ENCODE results near the gene SYTL1. TPM values are rescaled to one million over a fixed set of nuclear protein-coding genes. Genes with fewer than 3 reads are reported as not detected.

The SYTL1 gene
- total RNA-seq, 1 experiment from 2014 or later: 75.9 TPM

DNA sequence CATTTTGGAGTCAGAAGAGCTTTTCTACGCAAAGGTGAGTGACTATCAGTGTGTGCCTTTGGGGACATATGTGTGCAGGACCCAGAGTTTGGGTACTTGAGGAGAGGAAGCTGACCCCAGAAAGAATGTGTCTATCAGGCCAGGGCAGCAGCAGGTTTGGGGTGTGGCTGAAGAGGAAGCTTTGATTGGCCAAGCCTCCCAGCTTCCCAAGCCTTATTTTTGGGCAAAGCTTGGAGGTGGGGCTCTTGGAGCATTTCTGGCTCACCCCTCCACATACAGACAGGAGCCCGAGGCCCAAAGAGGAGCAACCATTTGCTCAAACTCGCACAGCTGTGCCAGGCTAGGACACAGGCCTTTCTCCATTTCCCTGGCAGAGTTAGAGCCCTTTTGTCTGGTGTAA is 55.3 kb downstream of the SYTL1 start:
- Histone ChIP-seq H4K20me1 (ENCODE audit: insufficient read depth) (no peaks in the 10 kb centered on the region), H3K27ac (ENCODE audit: low read depth, low read length) (no peak overlapping the region), H3K36me3 (ENCODE audit: control insufficient read depth in 1 of 2, insufficient read depth in 2 of 2, low read length in 2 of 2) (peaks cover 0 to 12% of the 10 kb centered on the region in 2 experiments; a peak in 1 of 4 replicates), H3K9me2 (ENCODE audit: insufficient read depth) (no peaks in the 10 kb centered on the region), H2AFZ (ENCODE audit: low read depth, low read length, poor library complexity, severe bottlenecking) (no peak overlapping the region), H3K27me3 (ENCODE audit: insufficient read depth, low read length) (no peaks in the 10 kb centered on the region), H3K79me2 (ENCODE audit: insufficient read depth, low read length) (peaks cover 25% of the 10 kb centered on the region), H3K4me3 (replicated peaks in 1 of 2; ENCODE audit: low read depth in 1 of 2, low read length in 2 of 2) (no peak overlapping the region), H3K9me3 (ENCODE audit: control insufficient read depth in 1 of 2, insufficient read depth in 1 of 2, low read depth in 1 of 2, low read length in 2 of 2) (no peaks in the 10 kb centered on the region), H3K4me1 (ENCODE audit: control insufficient read depth in 1 of 2, insufficient read depth in 2 of 2, low read length in 2 of 2) (peaks cover 6 to 26% of the 10 kb centered on the region in 2 experiments), H3K4me2 (ENCODE audit: low read length) (no peak overlapping the region), H3K9ac (ENCODE audit: low read length) (no peak overlapping the region)
- no peak for TF ChIP-seq EZH2phosphoT487 (IDR thresholded peaks at IDR 0.05; ENCODE audit: borderline replicate concordance)
- TF ChIP-seq, protein P1, sequence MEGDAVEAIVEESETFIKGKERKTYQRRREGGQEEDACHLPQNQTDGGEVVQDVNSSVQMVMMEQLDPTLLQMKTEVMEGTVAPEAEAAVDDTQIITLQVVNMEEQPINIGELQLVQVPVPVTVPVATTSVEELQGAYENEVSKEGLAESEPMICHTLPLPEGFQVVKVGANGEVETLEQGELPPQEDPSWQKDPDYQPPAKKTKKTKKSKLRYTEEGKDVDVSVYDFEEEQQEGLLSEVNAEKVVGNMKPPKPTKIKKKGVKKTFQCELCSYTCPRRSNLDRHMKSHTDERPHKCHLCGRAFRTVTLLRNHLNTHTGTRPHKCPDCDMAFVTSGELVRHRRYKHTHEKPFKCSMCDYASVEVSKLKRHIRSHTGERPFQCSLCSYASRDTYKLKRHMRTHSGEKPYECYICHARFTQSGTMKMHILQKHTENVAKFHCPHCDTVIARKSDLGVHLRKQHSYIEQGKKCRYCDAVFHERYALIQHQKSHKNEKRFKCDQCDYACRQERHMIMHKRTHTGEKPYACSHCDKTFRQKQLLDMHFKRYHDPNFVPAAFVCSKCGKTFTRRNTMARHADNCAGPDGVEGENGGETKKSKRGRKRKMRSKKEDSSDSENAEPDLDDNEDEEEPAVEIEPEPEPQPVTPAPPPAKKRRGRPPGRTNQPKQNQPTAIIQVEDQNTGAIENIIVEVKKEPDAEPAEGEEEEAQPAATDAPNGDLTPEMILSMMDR (IDR thresholded peaks at IDR 0.05 in 2 of 3, conservative IDR thresholded peaks at IDR 0.05 in 1 of 3; ENCODE audit: borderline replicate concordance in 1 of 3, insufficient read depth in 1 of 3, low read depth in 2 of 3, low read length in 2 of 3): no peak
- TF ChIP-seq ZBTB33 (IDR thresholded peaks at IDR 0.05; ENCODE audit: extremely low read depth, insufficient replicate concordance, low read length): no peak
- TF ChIP-seq REST (IDR thresholded peaks at IDR 0.05; ENCODE audit: low read depth): no peak
- TF ChIP-seq SP1 (IDR thresholded peaks at IDR 0.05; ENCODE audit: low read depth): no peak
- TF ChIP-seq ZNF274 (IDR thresholded peaks at IDR 0.05; ENCODE audit: low read depth, low read length): no peak
- TF ChIP-seq ELF1 (IDR thresholded peaks at IDR 0.05; ENCODE audit: borderline replicate concordance, low read depth): no peak
- TF ChIP-seq, protein P2, sequence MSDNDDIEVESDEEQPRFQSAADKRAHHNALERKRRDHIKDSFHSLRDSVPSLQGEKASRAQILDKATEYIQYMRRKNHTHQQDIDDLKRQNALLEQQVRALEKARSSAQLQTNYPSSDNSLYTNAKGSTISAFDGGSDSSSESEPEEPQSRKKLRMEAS (IDR thresholded peaks at IDR 0.05): no peak
- TF ChIP-seq TCF7L2 (IDR thresholded peaks at IDR 0.05; ENCODE audit: borderline replicate concordance, extremely low read depth, insufficient read depth, insufficient read length): no peak
- TF ChIP-seq CEBPB (IDR thresholded peaks at IDR 0.05; ENCODE audit: low read depth): no peak
- no peak for TF ChIP-seq EGR1 (IDR thresholded peaks at IDR 0.05; ENCODE audit: low read depth)
- TF ChIP-seq SIN3A (IDR thresholded peaks at IDR 0.05; ENCODE audit: low read depth): no peak
- no peak for TF ChIP-seq POLR2AphosphoS5 (IDR thresholded peaks at IDR 0.05; ENCODE audit: low read depth, low read length)
- ChIA-PET CTCF (interaction anchor here (0.9 to 4.2 kb wide), 8 partner anchors 9 to 351 kb away, joined by 3 to 65 read pairs (median 4); partner anchors contain the start of gene WASF2), POLR2A (interaction anchor here (1.3 kb wide), 1 partner anchor 97 kb away, joined by 4 read pairs; no protein-coding TSS in a partner anchor), RAD21 (ENCODE audit: low non-redundant PET in 1 of 2, low total read pairs in 2 of 2, uncharacterized antibody in 2 of 2, unreplicated experiment in 2 of 2) (no interaction called here)
- DNase-seq (ENCODE audit: low read depth, low spot score) (no peak), ATAC-seq (no peak)
- intact Hi-C loops (cut with micrococcal nuclease): loop anchor here (5.0 kb wide), 1 partner anchor 265 kb away; no protein-coding TSS in a partner anchor
- no TSS peak for BruUV-seq (replicated peaks)
